ENCODE results near the gene SLC30A9. TPM values are rescaled to one million over a fixed set of nuclear protein-coding genes. Genes with fewer than 3 reads are reported as not detected.

The SLC30A9 gene
- polyA plus RNA-seq, 1 donor, result 56.1 TPM

DNA sequence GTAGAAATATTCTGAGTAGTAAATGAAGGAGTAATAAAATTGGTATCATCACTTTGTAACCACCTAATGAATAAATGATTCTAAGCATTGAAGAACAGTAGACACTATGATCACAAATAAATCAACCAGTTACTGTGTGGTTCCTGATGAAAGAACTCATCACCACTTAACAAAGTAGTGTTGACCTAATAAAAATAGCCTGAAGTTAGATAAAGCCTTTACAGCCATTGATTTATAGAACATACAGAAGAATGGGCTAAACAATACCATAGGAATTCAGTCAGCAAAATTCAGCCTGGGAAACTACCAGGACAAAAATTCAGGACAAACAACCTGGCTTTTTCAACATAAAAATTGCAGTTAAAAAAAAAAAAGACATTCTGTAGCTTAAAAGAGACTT is 9.0 kb downstream of the SLC30A9 start:
- DNase-seq (ENCODE audit: low read depth), result no peak

DNA sequence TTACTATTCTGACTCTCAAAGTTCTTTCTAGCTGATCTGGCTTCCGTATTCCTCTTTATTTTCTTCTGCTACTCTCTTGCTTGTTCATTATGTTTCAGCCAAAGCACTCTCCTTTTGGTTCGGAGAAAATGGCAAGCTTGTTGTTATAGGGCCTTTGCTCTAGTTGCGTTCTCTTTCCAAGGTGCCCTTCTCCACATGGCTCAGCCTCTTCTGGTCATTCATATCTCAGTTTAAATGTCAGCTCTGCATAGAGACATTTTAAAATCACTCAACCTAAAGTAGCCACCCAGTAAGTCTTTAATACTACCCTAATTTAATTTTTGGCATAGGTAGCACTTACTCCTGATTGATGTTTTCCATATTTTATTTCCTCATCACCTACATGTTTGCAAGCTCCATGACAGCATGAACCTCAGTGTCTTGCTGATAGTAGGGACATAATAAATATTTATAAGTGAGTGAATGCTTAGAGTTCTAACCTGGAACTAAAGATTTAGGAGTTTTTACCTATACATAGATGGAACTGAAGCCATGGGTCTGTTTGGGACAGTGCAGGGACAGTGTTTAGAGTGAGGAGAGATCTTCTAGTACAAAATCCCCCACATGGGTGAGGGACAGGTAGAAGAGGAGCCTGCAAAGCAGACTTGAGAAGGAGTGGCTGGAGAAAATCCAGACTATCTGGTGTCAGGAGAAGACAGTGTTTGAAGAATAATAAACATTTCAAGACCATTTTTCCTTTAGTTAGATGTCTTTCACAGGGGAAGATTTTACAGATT is 17.9 kb downstream of the SLC30A9 start:
- no peak for DNase-seq (ENCODE audit: low read depth)

DNA sequence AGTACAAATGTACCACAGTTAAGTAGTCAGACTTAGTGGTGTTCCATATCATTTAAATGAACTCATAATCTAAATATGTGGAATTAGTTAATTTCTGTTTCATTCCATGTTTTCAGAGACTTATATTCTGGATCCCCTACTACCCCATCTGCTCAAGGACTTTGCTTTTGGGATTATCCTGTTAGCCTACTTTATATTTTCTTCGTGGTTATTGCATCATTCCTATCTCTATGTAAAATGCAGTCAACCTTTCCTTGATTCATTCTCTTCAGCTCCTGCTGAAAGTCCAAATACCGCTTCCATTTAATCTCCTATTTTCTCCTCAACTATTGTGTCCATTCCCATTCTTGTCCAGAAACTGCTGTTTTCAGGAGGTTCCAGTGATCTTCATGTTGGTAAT is 25.1 kb downstream of the SLC30A9 start:
- DNase-seq (ENCODE audit: low read depth), result no peak

DNA sequence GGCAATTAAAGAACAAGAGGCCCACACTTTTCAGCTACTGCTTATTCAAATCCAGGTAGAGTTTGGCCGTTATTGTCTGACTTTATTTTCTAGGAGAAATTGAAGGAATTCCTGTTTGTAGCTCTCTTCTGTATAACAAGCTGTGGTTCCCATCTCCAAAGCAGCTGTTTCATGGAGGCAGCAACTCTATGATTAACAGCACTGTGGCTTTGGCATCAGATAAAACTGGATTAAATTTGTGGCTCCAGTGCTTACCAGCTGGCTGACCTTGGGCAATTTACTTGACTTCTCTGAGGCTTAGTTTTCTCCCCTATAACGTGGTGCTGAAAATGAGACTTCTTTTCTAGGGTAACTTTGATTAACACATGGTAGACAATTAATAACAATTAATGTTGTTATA is 28.1 kb downstream of the SLC30A9 start:
- DNase-seq (ENCODE audit: low read depth), result no peak

DNA sequence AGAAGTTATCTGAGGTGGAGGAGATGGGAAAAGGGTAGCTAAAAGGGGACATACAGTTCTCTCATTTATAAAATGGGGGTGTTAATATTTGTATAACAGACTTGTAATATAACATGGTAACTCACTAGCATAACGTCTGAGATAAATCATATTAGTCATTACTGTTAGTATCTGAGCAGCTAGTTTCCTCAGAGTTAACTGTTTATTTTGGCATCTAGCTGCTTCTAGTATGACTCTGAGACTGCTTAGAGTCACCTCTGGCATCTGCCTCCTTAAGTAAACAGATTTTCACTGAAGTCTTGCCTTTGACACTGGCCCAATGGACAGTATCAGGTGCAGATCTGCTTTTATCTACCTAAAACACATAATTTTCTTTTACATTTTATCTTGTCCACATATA is 58.1 kb downstream of the SLC30A9 start:
- no peak for DNase-seq (ENCODE audit: low read depth)

DNA sequence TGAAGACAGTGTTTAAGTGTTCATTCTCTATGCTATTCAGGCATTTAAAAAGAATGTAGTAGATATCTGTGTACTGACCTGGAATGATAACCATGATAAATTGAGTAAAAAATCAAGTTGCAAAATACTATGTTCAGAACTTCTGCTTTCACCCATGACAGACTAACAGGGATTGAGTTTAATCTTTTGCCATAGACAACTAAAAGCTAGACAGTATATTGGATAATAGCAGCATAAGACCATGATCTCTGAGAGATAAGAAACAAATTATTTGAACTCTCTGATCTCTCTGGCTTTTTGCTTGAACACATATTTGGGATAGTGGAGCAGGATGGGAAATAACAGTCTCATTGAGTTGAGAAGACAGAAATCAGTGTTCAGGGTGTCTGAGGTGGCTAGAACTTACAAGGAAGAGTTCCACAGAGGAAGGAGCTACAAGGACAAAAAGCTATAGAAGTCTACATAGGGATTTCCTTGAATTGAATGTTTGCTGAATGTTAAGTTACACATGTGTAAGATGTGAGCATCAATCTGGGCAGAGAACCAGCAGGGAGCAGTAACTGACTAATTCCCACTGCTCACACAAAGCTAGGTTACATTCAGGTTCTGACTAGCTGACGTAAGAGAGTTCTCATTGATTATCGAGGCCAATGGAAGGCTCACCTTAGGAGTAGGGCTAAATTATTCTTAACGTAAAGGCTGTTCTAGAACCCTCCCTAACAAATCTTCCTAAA is 60.4 kb downstream of the SLC30A9 start:
- DNase-seq (ENCODE audit: low read depth), result no peak

DNA sequence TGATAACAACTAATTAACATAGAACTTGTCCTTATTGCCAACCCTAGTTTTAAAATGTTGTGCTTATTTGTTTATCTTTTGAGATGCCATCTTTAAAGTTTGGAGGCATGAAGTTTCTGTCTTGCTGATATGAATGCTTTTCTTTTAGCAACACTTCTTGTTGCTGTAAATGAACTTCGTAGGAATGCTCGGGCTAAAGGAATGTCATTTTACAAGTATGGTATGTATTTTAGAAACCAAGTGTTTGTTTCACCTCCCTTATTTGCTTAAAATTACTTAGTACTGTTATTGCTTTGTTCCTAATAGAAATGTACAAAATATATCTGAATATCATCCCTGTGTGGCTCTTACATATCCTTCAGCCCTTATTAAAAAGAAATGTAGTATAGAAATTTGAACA is 76.1 kb downstream of the SLC30A9 start:
- DNase-seq (ENCODE audit: low read depth), result no peak

DNA sequence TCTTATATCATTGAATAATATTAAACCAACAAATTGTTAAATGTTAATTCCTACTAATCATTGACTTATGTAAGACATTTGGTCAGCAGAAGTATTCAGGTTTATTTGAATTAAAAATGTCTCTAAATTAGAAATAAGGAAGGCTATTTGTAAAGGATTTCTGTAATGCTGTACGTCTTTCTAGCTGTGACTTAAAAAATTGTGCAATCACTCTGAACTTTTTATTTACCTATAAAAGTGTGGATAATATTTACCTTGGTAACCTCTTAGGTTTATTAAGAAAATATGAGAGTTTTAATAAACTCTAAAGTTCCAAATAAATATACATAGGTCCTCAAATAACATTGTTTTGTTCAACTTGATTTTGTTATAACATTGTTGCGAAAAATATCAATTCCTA is 76.9 kb downstream of the SLC30A9 start:
- DNase-seq (ENCODE audit: low read depth), result no peak

DNA sequence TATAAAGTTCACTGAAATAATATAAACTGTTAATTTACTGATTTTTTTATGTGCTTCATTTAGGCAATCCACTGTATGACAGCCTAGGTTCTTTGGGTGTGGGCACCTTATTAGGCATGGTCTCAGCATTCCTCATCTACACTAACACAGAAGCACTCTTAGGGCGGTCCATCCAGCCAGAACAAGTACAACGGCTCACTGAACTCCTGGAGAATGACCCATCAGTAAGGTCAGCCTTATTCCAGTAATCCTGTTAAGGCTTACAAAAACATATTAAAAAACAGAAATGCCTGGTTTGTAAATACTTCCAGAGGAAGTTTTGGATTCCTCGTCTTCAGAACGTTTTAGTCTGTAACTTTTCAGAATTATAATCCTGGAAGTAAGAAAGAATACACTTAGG is 80.1 kb downstream of the SLC30A9 start:
- no peak for DNase-seq (ENCODE audit: low read depth)

DNA sequence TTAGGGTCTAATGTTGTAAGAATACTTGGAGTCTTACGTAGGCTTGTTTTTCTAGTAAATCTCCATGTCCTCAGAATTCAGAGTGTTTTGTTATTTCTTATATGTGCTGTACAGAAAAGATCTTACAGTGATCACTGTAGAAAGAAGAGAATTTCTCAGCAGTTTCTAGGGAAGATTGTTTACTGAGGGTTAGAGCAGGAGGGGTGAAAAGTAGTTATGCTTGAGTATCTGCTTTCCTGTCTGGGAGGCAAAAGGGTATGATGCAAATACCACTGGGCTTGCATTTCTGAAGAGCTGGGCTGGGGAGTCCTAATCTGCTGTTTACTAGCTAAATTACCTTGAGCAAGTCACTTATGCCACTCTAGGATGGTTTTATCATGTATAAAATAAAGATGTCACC is 84.0 kb downstream of the SLC30A9 start:
- DNase-seq (ENCODE audit: low read depth), result no peak

DNA sequence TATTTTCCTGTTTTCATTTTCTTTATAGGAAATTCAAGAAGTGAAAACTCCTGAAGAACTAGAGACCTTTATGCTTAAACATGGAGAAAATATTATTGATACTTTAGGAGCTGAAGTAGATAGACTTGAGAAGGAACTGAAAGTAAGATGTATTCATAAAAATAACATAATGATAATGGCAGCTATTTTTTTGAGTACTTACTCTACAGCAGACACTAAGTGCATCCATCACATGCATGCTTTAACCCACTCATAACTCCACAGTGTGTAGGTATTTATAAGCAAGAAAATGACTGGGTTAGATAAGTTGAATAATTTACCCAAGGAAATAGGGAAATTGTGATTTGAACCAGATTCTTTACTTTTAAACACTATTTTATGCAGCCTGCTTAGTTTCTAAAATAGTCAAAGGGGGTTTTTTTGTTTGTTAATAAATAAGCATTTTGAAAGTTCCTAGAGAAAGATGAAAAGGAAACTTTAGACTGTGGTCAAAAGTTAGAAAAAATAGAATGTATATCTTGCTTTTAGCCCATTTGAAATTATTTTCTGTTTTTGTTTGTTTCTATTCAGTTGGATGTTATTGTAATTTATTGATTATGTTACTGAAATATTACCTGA is 88.0 kb downstream of the SLC30A9 start:
- no peak for DNase-seq (ENCODE audit: low read depth)

DNA sequence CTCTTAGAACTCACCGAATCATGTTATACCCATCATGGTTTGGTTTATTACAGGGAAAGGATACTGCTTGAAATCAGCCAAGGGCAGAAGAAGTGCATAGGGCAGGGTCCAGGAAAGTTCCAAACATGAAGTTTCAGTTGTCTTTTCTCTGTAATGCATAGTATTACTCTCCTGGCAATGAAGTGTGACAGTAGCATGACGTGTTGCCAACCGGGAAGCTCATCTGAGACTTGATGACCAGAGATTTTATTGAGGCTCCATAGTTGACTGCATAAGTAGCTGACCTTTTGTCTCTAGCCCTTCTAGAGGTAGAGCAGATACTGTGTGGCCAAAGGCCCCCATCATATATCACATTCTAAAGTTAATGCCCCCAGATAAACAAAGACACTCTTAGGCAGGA is 90.0 kb downstream of the SLC30A9 start:
- no peak for DNase-seq (ENCODE audit: low read depth)

DNA sequence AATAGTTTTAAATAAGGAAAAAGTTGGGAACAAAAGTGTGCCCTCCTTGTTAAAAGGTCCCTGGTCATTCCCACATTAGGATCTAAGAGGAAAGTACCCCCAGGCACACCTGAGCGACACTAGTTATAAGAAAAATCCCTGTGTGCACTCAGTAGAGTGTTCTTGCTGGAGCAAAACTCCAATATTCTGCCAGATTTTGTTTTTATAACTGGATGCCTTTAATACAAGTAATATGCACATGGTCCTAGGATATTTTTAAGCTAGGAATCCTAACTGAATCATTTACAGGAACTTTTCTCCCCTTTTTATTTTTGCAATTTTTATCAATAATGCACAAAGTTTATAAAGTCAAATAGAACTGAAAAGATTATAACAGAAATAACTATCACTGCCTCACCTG is 93.5 kb downstream of the SLC30A9 start:
- DNase-seq (ENCODE audit: low read depth), result no peak

DNA sequence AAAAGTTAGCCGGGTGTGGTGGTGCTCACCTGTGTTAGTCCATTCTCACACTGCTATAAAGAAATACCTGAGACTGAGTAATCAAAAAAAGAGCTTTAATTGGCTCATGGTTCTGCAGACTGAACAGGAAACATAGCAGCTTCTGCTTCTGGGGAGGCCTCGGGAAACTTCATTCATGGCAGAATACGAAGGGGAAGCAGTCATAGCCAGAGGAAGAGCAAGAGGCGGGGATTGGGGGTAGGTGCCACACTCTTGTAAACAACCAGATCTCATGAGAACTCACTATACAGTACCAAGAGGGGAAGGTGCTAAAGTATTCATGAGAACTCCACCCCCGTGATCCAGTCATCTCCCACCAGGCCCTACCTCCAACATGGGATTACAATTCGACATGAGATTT is 98.1 kb downstream of the SLC30A9 start:
- no peak for DNase-seq (ENCODE audit: low read depth)

DNA sequence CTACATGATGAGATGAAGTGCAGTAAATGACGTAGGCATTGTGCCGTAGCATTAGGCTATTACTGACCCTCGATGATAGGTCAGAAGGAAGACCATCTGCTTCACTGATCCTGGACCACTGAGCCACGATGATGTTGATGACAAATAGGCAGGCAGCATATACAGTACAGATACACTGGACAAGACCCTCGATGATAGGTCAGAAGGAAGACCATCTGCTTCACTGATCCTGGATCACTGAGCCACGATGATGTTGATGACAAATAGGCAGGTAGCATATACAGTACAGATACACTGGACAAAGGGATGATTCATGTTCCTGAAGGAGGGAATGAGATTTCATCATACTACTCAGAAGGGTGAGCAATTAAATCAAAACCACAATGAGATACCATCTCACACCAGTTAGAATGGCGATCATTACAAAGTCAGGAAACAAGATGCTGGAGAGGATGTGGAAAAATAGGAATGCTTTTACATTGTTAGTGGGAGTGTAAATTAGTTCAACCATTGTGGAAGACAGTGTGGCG is 111.2 kb downstream of the SLC30A9 start:
- DNase-seq (ENCODE audit: low read depth), result no peak

DNA sequence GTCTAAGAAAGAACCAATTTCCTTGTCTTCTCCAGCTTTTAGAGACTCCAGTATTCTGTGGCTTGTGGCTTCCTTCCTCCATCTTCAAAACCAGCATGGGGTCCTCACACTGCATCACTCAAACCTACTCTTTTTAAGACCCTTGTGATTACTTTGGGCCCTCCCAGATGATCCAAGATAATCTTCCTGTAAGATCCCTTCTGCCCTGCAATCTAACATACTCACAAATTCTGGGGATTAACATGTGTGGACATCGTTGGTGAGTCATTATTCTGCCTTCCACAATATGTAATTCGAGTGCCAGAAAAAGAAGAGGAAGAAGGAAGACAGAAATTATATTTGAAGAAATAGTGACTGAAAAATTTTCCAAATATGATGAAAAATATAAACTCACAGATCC is 114.2 kb downstream of the SLC30A9 start:
- no peak for DNase-seq (ENCODE audit: low read depth)

DNA sequence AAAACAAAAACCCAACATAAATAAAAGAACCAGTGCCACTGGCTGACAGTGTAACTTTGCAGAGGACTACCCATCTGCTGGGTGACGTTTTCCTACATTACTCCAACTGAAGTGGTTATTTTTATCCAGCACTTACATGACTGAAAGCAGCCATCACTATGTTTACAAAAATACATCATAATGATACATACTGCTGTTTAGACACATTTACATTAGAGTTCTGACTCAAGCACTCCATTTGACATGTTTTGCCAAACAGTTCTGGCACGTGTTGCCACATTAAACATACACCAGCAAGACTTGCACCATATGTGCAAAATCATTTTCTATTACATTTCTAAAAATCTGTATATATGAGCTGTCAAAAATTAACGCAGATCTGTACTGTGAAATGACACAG is 122.5 kb downstream of the SLC30A9 start:
- no peak for DNase-seq (ENCODE audit: low read depth)

DNA sequence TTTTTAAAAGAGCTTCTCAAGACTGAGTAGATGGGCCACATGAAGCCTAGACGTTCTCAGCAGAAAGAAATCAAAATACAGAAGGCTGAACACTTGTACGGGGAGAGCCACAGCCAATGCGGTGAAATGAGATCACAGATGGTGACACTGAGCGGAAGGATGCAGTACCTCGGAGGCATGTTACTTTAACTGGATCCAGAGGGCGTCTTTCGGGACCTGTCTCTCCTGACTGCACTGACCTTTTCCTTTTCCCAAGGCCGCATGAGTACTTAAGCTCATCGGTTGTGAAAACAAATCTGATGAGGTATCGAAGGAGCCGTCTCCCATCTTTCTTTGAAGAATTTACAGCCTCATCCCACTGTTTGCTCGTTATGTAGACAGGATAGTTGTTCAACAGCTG is 129.6 kb downstream of the SLC30A9 start:
- no peak for DNase-seq (ENCODE audit: low read depth)

DNA sequence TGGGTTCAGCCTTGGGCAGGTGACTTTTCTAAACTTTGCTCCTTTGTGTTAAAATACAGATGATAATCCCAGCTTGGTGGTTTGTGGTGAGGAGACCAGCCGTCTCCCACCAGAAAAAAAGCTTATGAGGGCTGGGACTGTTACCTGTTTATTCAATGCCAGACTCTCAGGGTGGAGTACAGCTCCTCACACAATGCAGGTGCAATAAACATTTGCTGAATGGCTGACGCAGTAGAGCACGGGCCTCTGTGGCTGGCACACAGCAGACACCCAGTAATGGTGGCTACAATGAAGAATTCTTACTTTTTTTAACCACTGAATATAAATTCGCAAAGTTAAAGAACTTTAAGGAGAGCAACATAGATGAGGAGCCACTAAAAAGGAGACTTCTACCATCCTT is 131.9 kb downstream of the SLC30A9 start:
- DNase-seq (ENCODE audit: low read depth), result no peak

DNA sequence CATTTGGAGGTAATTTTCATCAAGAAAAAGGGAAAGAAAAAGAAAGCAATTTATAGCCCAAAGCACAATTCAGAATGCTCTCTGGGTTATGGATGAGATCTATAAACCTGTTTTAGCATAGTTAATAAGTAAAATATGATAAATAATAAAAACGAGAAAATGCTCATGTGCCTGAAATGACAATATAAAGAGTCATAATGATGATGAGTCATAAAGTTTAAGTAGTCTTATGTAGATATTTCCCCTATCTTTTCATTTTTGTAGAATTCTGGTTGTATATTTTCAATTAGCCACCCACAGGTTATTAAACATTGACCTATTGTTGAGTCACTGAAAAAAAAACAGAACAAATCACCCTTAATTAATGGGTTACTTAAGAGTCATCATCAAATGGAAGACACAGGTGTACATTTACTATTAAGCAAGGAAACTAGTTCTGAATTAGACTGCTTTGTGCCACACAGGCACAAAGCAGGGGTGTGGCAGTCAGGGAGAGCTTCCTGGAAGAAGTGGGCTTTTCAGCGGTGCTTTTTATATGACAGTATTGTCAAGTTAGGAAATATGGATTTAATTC is 132.8 kb downstream of the SLC30A9 start:
- no peak for DNase-seq (ENCODE audit: low read depth)

DNA sequence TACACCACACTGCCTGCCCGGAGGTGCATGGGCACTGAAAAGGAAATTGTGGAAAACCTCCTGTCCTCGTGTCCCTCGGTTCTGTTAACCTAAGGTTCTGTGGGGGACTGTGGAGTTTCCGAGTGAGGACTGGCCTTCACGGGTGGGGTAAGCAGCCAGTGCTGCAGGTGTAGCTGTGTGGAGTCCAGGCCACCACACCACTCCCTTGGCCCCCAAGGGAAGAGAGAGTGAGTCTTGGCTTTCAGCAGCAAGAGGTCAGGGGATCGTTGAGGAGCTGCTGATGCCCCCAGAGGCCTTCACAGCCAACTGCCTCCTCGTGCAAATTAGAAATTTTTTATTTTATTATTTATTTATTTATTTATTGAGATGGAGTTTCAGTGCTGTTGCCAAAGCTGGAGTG is 141.8 kb downstream of the SLC30A9 start:
- no peak for DNase-seq (ENCODE audit: low read depth)

DNA sequence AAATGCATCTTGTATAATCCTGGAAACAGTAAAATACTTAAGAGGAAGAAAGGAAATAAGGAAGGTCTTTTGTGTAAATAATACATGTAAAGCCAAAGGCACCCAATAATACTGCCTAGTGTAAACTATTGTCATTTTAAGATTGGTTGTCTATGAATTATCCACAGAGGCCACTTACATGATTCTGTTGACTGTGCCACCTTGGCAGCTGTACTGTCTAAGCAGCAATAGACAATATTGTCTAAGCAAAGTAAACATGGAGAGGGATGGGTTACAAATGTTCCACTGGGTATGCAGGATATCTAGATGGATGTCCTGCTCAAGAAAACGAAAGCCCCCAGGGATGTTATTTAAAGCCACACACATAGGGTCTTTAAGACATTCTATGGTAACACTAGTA is 142.7 kb downstream of the SLC30A9 start:
- no peak for DNase-seq (ENCODE audit: low read depth)

Measured in forelimb muscle (tissue), 1 donor.